Measurements from ENCODE around the gene FMNL2. TPM values are rescaled to one million over a fixed set of nuclear protein-coding genes. Genes with fewer than 3 reads are reported as not detected.

Gene FMNL2
- total RNA-seq, 1 experiment from 2014 or later = 33.6 TPM

DNA sequence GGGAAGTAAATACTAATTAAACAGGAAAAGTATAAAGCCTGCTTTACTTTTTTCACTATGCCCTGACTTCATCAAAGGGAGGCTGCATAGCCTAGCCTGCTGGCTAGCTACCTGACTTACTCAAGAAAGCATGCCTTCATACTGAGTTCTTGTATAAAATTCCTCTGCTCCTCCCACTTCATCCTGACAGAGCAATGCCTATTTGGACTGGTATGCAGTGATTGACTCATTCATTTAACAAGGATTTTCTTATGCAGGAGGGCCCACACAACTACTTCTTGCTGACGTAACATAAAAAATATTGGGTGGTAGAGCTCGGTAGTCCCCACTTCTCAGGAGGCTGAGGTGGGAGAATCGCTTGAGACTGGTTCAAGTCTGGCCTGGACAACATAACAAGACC, 311.8 kb downstream of the FMNL2 start:
- POLR2A ChIA-PET = no interaction called here
- no peak overlapping the region for H3K4me3 ChIP-seq (ENCODE audit: low read depth in 2 of 2, low read length in 2 of 2)
- H3K4me1 ChIP-seq (ENCODE audit: control insufficient read depth, insufficient read depth, low read length) = peaks cover 20% of the 10 kb centered on the region
- intact Hi-C loops (cut with micrococcal nuclease; ENCODE audit: unreplicated experiment) (no loop called here), in situ Hi-C loops (cut with HindIII; ENCODE audit: low pct_unique_long_range_greater_than_20kb, low sequenced_read_pairs) (no loop called here)
- H3K9me3 ChIP-seq (ENCODE audit: control insufficient read depth, insufficient read depth, low read depth, low read length) = no peaks in the 10 kb centered on the region
- TF ChIP-seq TCF7L2 (IDR thresholded peaks at IDR 0.05; ENCODE audit: low read depth, low read length) = no peak
- TF ChIP-seq, protein P1, sequence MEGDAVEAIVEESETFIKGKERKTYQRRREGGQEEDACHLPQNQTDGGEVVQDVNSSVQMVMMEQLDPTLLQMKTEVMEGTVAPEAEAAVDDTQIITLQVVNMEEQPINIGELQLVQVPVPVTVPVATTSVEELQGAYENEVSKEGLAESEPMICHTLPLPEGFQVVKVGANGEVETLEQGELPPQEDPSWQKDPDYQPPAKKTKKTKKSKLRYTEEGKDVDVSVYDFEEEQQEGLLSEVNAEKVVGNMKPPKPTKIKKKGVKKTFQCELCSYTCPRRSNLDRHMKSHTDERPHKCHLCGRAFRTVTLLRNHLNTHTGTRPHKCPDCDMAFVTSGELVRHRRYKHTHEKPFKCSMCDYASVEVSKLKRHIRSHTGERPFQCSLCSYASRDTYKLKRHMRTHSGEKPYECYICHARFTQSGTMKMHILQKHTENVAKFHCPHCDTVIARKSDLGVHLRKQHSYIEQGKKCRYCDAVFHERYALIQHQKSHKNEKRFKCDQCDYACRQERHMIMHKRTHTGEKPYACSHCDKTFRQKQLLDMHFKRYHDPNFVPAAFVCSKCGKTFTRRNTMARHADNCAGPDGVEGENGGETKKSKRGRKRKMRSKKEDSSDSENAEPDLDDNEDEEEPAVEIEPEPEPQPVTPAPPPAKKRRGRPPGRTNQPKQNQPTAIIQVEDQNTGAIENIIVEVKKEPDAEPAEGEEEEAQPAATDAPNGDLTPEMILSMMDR (IDR thresholded peaks at IDR 0.05) = no peak
- TF ChIP-seq, protein P2, sequence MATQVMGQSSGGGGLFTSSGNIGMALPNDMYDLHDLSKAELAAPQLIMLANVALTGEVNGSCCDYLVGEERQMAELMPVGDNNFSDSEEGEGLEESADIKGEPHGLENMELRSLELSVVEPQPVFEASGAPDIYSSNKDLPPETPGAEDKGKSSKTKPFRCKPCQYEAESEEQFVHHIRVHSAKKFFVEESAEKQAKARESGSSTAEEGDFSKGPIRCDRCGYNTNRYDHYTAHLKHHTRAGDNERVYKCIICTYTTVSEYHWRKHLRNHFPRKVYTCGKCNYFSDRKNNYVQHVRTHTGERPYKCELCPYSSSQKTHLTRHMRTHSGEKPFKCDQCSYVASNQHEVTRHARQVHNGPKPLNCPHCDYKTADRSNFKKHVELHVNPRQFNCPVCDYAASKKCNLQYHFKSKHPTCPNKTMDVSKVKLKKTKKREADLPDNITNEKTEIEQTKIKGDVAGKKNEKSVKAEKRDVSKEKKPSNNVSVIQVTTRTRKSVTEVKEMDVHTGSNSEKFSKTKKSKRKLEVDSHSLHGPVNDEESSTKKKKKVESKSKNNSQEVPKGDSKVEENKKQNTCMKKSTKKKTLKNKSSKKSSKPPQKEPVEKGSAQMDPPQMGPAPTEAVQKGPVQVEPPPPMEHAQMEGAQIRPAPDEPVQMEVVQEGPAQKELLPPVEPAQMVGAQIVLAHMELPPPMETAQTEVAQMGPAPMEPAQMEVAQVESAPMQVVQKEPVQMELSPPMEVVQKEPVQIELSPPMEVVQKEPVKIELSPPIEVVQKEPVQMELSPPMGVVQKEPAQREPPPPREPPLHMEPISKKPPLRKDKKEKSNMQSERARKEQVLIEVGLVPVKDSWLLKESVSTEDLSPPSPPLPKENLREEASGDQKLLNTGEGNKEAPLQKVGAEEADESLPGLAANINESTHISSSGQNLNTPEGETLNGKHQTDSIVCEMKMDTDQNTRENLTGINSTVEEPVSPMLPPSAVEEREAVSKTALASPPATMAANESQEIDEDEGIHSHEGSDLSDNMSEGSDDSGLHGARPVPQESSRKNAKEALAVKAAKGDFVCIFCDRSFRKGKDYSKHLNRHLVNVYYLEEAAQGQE (IDR thresholded peaks at IDR 0.05; ENCODE audit: insufficient read depth in 1 of 2, low read depth in 2 of 2, low read length in 1 of 2) = no peak
- TF ChIP-seq POLR2AphosphoS5 (IDR thresholded peaks at IDR 0.05; ENCODE audit: low read depth, low read length) = no peak; the same call in 1 of the 2 replicates
- TF ChIP-seq SIN3A (IDR thresholded peaks at IDR 0.05; ENCODE audit: borderline replicate concordance, insufficient read depth, low read depth, low read length) = no peak
- H3K27ac ChIP-seq (ENCODE audit: low read length) = no peak overlapping the region
- no peaks in the 10 kb centered on the region for H3K27me3 ChIP-seq (ENCODE audit: control insufficient read depth, insufficient read depth, low read length)
- CTCF ChIA-PET = interaction anchor here (0.7 to 1.7 kb wide), 2 partner anchors 21 to 471 kb away, joined by 3 read pairs; partner anchors contain the start of gene STAM2
- ATAC-seq = peak; percentile 77
- no TSS peak for BruUV-seq (replicated peaks)
- peaks cover 4% of the 10 kb centered on the region; the same call in 1 of the 2 replicates for H3K36me3 ChIP-seq (ENCODE audit: control insufficient read depth, insufficient read depth, low read length)
- peak; percentile 52 for DNase-seq (ENCODE audit: low read depth, low spot score)

DNA sequence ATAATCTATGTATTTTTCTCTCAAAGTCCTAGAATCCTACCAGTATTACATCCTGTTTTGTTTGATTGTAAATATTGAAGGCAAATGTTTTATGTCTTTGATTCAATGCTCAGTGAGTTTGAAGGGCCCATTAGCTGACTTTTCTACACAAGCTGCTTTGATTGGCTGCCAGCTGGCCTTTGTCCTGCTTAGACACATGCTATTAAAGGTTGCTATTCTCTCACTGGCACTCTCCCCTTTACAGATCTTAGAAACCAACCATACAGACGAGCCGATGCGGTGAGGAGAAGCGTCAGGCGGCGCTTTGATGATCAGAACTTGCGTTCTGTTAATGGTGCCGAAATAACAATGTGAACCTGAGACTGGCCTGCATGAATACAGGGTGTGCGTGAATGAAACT, 312.6 kb downstream of the FMNL2 start:
- intact Hi-C loops (cut with micrococcal nuclease; ENCODE audit: unreplicated experiment) (no loop called here), in situ Hi-C loops (cut with HindIII; ENCODE audit: low pct_unique_long_range_greater_than_20kb, low sequenced_read_pairs) (no loop called here)
- TF ChIP-seq, protein P2 (IDR thresholded peaks at IDR 0.05; ENCODE audit: insufficient read depth in 1 of 2, low read depth in 2 of 2, low read length in 1 of 2) = no peak
- TF ChIP-seq TCF7L2 (IDR thresholded peaks at IDR 0.05; ENCODE audit: low read depth, low read length) (no peak), SIN3A (IDR thresholded peaks at IDR 0.05; ENCODE audit: borderline replicate concordance, insufficient read depth, low read depth, low read length) (no peak), POLR2AphosphoS5 (IDR thresholded peaks at IDR 0.05; ENCODE audit: low read depth, low read length) (no peak)
- TF ChIP-seq, protein P1 (IDR thresholded peaks at IDR 0.05) = no peak
- Histone ChIP-seq H3K27ac (ENCODE audit: low read length) (no peak overlapping the region), H3K9me3 (ENCODE audit: control insufficient read depth, insufficient read depth, low read depth, low read length) (no peaks in the 10 kb centered on the region), H3K36me3 (ENCODE audit: control insufficient read depth, insufficient read depth, low read length) (peaks cover 10% of the 10 kb centered on the region), H3K4me1 (ENCODE audit: control insufficient read depth, insufficient read depth, low read length) (peaks cover 20% of the 10 kb centered on the region), H3K27me3 (ENCODE audit: control insufficient read depth, insufficient read depth, low read length) (no peaks in the 10 kb centered on the region), H3K4me3 (ENCODE audit: low read depth in 2 of 2, low read length in 2 of 2) (no peak overlapping the region)
- CTCF ChIA-PET = interaction anchor here (1.7 kb wide), 1 partner anchor 471 kb away, joined by 3 read pairs; the partner anchor contains the start of gene STAM2
- POLR2A ChIA-PET = no interaction called here
- 0 out of 2 replicates have a peak, but pooled peaks have one; percentile 19 for ATAC-seq
- DNase-seq (ENCODE audit: low read depth, low spot score) = no peak
- no TSS peak for BruUV-seq (replicated peaks)

All from Panc1 (cell line).